ENCODE results near the gene CHFR.
A peak's percentile ranks its signal among the peaks of the same experiment; 100 is the strongest.
"Not testable (repeated sequence)": the region's sequence is repeated elsewhere in the genome, so short reads cannot be mapped to it uniquely, and the experiment has no call there.

Gene CHFR, protein sequence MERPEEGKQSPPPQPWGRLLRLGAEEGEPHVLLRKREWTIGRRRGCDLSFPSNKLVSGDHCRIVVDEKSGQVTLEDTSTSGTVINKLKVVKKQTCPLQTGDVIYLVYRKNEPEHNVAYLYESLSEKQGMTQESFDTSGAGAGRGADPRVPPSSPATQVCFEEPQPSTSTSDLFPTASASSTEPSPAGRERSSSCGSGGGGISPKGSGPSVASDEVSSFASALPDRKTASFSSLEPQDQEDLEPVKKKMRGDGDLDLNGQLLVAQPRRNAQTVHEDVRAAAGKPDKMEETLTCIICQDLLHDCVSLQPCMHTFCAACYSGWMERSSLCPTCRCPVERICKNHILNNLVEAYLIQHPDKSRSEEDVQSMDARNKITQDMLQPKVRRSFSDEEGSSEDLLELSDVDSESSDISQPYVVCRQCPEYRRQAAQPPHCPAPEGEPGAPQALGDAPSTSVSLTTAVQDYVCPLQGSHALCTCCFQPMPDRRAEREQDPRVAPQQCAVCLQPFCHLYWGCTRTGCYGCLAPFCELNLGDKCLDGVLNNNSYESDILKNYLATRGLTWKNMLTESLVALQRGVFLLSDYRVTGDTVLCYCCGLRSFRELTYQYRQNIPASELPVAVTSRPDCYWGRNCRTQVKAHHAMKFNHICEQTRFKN

DNA sequence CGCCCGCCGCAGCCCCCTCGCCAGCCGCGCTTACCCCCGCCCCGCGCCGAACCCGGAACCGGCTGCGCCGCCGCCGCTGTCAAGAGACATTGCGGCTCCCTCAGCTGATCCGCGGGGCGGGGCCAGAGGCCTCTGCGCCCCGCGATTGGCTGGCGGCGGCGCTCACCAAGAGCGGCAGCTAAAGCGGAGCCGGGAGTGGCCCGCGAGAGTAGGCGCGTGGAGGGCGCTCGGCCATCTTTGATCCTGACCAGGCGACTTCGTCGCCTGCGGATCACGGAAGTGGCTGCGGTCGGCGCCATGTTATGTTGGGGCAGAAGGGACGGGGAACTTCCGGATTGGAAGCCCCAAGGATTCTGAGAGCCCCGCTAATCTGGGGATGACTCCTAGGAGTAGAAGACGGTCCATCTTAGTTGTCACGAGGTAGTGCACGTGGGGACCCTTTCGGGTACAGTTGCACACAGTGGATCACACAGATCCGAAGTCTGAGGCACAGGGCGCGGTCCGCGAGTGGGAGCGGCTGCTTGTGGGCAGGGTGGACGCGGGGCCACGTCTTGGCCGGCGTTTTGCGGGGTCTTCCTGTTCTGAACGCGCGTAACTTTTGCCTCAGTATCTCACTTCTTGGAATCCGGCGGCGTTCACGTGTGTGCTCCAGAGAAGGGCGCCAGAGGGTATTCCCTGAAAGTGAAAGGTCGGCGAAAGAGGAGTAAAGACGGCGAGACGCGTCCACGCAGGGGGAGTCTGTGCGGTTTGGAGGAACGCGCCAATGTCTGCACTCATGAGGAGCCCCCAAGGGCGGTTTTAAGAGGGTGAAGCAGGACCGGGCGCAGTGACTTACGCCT, at the start of gene CHFR:
CHFR (minus strand) TSS at position 93 of the 839 bp plus-strand sequence. CDS start 277 bp downstream, outside the sequence.
- DNase-seq (ENCODE audit: low read depth, low spot score), result peak; percentile 91

GRCh38 chr12:132936921-132937320, 49.5 kb upstream of the CHFR start:
- DNase-seq (ENCODE audit: low read depth, low spot score), result not testable (repeated sequence)

DNA sequence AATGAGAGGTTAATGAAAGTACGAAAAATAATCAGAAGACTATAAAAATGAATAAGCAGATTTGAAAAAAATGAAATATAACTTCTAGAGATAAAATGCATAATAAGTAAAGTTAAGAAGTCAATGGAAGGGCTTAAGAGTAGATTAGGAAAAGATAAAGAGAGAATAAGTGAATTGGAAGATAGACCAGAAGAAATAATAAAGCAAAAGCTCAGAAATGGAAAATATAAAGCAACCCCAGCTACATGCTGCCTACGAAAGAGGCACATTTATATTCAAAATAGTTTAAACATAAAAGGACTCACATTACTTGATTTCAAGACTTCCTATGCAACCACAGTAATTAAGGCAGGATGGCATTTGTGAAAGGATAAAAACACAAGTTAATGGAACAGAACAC, 48.8 kb upstream of the CHFR start:
- no peak for DNase-seq (ENCODE audit: low read depth, low spot score)

DNA sequence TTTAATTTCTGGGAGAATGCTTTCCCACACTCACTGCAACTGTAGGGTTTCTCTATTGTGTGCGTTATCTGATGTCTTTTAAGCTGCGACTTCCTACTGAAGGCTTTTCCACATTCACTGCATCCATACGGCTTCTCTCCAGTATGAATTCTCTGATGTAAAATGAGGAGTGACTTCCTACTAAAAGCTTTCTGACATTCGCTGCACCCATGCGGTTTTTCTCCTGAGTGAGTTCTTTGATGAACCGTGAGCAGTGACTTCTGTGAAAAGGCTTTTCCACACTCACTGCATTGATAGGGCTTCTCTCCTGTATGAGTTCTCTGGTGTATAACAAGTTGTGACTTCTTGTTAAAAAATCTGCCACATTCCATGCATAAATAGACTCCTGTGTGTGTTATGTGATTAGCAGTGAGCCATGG, 39.0 kb upstream of the CHFR start:
- no peak for DNase-seq (ENCODE audit: low read depth, low spot score)

- DNase-seq (ENCODE audit: low read depth, low spot score), result no peak
Measured at GRCh38 chr12:132925597-132926414, 38.4 kb upstream of the CHFR start.

DNA sequence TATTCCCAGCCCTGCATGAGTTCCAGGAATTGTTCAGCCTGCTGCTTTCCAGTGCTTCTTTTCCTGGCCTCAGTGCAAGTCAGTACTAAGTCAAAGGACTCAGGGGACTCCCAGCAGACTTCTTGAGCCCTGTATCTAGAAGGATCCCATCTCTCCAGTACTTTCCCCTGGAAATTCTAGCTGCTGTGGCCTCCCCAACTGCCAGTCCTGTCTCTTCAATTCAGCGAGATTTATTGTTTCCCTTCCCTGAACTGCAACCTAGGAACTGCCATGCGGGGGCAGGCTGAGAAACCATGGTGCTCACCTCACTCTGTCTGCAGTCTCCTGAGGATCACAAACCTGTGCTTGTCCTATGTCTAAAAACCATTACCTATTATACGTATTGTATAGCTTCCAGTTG, 37.0 kb upstream of the CHFR start:
- DNase-seq (ENCODE audit: low read depth, low spot score), result no peak

DNA sequence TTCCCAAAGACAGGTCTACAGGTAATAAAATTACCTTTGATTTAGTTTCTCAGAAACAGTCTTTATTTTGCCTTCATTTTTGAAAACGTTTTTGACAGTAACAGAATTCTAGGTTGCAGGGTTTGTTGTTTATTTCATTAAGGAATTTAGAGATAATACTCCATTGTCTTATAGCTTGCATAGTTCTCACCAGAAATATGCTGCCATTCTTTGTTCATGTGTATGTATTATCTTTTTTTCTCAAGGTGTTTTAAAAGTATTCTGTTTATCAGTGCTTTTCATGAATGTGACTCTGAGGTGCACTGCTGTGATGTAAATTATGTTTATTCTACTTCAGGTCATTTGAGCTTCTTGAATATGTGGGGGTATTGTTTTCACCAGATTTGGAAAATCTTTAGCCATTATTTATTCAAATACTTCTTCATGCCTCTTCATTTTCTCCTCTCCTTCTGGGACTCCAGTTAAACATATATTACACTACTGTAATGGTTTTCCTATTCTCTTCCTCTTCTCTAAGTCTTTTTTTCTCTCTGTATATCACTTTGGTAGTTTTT, 36.0 kb upstream of the CHFR start:
- no peak for DNase-seq (ENCODE audit: low read depth, low spot score)

GRCh38 chr12:132922676-132923075, 35.3 kb upstream of the CHFR start:
- DNase-seq (ENCODE audit: low read depth, low spot score), result no peak

- no peak for DNase-seq (ENCODE audit: low read depth, low spot score)
Measured at GRCh38 chr12:132921685-132922084, 34.3 kb upstream of the CHFR start.

DNA sequence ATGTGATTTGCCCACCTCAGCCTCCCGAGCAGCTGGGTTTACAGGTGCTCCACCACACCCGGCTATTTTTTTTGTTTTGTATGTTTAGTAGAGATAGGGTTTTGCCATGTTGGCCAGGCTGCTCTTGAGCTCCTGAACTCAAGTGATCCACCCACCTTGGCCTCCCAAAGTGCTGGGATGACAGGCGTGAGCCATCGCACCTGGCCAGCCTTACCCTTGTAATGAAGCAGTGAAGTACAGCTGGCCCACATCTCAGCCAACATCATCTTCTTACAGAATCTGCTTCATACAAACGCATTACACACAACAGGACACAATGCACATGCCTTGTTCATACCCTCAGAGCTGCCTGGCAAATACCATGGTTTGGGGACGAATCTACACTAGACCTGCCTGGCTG, 31.3 kb upstream of the CHFR start:
- DNase-seq (ENCODE audit: low read depth, low spot score), result no peak

DNA sequence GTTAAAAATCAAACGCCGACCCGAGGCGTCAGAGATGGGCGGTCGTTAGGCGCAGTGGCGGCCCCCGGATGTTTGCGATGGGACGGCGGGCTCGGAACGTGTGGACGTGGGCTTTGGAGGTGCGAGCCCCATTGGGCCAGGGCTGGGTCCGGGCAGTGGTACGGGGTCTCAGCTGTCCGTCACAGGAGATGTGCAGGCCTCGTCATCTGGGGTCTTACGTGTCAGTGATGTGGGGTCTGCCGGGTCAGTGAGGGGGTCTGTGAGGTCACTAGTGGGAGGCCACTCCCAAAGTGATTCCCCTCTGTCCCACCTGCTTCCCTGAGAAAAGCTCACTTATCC, 21.6 kb upstream of the CHFR start:
- DNase-seq (ENCODE audit: low read depth, low spot score), result no peak

GRCh38 chr12:132908145-132909029, 21.0 kb upstream of the CHFR start:
- peak; percentile 90 for DNase-seq (ENCODE audit: low read depth, low spot score)

GRCh38 chr12:132907789-132908144, 20.4 kb upstream of the CHFR start:
- DNase-seq (ENCODE audit: low read depth, low spot score), result not testable (repeated sequence)

- DNase-seq (ENCODE audit: low read depth, low spot score), result no peak
Measured at GRCh38 chr12:132907216-132907615, 19.8 kb upstream of the CHFR start.

DNA sequence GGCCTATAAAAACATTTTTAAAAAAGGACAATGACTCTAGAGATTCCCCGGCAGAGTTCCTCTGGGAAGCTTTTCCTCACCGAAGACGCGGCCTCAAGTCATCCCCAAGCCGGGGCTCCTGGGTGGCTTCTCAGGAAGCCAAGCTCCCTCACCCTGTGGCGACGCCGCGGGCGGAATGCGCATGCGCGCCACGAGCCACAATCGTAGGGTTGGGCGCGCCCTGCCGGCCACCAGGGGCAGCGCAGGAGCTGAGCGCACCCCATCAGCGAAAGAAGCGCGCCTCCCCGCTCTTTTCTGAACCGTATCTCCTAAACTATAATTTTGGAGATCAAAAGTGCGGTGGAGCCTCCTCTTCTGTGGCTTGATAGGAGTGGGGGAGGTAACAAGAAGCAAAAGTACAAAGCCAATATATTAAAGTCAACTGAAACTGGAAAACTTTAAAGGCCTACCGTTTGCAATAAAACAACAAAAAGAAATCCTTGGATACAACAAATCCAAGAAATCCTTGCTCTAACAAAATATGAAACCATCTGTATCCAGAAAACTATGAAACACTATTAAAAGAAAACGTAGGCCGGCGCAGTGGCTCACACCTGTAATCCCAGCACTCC, 17.4 kb upstream of the CHFR start:
- peak; percentile 79 for DNase-seq (ENCODE audit: low read depth, low spot score)

DNA sequence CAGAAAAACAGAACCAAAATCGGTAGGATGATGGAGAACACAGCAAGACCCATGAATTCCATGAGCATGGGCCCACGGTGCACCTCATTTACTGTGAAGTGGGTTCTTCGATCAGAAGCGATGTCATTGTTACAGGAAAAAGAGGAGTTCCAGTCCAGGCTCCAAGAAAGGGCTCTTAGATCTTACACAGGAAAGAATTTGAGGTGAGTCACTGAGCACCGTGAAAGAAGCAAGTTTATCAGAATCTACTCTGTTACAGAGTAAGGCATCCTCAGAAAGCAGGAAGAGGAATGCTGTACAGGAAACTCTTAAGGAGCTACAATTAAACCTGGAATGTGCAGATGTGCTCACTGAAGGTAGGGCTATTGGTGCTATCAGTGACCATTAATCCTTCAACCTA, 11.6 kb upstream of the CHFR start:
- no peak for DNase-seq (ENCODE audit: low read depth, low spot score)

DNA sequence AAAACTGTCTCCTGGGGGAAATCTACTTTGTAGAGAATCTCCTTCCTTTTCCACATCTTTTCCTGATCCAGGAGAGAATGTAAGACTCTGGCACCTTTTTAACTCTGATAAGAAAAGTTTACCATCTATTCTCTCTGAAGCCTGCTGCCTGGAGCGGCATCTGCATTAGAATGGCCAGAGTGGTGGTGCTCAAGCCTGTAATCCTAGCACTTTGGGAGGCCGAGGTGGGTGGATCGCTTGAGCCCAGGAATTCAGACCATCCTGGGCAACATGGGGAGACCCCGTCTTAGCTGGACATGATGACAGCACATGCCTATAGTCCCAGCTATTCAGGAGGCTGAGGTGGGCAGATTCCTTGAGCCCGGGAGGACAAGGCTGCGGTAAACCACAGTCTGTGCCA, 1.4 kb upstream of the CHFR start:
- DNase-seq (ENCODE audit: low read depth, low spot score), result no peak

DNA sequence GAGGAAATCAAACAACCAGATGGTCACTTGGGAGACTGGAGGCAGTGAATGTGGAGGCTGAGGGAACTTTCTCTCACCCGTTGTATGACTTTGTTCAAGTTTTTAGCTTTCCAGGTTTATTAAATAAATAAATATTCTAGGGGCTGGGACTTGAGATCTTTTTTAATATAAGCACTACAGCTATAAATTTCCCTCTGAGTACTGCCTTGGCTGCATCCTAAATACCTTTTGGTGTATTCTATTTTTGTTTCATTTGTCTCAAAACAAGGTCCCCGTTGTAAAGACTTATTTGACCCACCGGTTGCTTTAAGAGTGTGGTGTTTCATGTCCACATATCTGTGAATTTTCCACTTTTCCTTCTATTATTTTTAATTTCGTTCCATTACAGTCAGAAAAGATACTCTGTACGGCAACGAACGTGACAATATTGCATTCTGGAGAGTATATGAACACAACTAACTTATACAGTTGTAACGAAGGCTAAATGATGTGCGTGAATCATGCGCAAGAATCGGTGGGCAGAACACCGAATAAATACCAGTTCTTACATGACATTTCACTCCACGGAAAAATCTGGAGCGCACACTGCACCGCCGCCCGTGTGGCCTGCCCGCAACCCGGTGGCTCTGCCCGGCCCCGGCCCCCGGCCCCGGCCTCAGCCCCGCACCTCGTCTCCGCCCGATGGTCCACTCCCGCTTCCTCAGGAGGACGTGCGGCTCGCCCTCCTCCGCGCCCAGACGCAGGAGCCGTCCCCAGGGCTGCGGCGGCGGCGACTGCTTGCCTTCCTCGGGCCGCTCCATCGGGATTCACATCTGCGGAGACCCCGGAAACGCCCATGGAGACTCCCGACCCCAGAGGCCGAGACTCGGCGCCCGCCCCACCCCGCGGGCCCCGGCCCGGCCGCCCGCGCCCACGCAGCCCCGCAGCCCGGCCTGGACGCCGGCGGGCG, 602 bp downstream of the CHFR start:
- DNase-seq (ENCODE audit: low read depth, low spot score), result no peak

- no peak for DNase-seq (ENCODE audit: low read depth, low spot score)
Measured at GRCh38 chr12:132881818-132882217, 5.6 kb downstream of the CHFR start.

All from activated CD4-positive, CD25-positive, alpha-beta regulatory T cell treated with anti-CD3 and anti-CD28 coated beads, Interleukin-2, amount 50 U/mL, for 16 hours (primary cell).